ENCODE measurements around the gene CENPF.

DNA sequence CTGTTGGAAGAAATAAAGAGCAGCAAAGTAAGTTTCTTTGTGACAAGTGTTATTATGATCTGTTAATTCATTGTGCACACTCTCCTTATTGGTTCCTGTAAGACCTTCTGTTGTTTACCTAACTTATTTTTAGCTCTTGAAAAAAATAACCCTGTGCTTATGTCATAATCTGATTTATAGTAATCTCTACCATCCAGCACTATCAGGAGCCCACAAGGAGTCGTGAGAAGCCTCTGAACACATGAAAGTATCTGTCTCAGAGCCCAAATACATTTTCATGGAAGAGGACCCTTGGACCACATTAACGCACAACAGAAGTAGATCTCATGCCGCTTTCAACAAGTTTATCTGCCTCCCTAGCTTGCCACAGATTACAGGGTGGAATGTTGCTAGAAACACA, 45.8 kb downstream of the CENPF start:
- TF ChIP-seq, protein P1, sequence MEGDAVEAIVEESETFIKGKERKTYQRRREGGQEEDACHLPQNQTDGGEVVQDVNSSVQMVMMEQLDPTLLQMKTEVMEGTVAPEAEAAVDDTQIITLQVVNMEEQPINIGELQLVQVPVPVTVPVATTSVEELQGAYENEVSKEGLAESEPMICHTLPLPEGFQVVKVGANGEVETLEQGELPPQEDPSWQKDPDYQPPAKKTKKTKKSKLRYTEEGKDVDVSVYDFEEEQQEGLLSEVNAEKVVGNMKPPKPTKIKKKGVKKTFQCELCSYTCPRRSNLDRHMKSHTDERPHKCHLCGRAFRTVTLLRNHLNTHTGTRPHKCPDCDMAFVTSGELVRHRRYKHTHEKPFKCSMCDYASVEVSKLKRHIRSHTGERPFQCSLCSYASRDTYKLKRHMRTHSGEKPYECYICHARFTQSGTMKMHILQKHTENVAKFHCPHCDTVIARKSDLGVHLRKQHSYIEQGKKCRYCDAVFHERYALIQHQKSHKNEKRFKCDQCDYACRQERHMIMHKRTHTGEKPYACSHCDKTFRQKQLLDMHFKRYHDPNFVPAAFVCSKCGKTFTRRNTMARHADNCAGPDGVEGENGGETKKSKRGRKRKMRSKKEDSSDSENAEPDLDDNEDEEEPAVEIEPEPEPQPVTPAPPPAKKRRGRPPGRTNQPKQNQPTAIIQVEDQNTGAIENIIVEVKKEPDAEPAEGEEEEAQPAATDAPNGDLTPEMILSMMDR (IDR thresholded peaks at IDR 0.05) = no peak
- no peak for TF ChIP-seq POLR2A (IDR thresholded peaks at IDR 0.05)

Measured in suprapubic skin (tissue), 3 donors.